Esophagus muscularis mucosa (tissue), 4 donors: Measurements from ENCODE around the gene LCN6.

Source experiments
- CTCF ChIP-seq, 3 experiments: fragments of 200-600 bp in 2 of 3; fragments of 450-650 bp in 1 of 3; sonication (generic) in 2 of 3; IDR thresholded peaks; one replicate each; pipeline ENCODE4 v1.5.1; 2017 to 2019; ENCODE audit warnings: antibody characterized with exemption in 3 of 3, mild to moderate bottlenecking in 2 of 3, moderate library complexity in 1 of 3
- EP300 ChIP-seq: sonication (generic); formaldehyde crosslinking; IDR thresholded peaks from one replicate; pipeline ENCODE4 v1.6.1; 2017; ENCODE audit warnings: antibody characterized with exemption
- POLR2A ChIP-seq: fragments of 450-650 bp; IDR thresholded peaks from one replicate; pipeline ENCODE4 v1.6.1; 2017; ENCODE audit warnings: antibody characterized with exemption, moderate library complexity, mild to moderate bottlenecking, low read depth
- POLR2AphosphoS5 ChIP-seq, 2 donors: sonication (generic); formaldehyde crosslinking; IDR thresholded peaks; one replicate each; pipeline ENCODE4 v1.6.1; 2017; ENCODE audit warnings: antibody characterized with exemption in 2 of 2

- TF ChIP-seq POLR2A = no peak
- no peak for TF ChIP-seq POLR2AphosphoS5 (IDR thresholded peaks at IDR 0.05)
- TF ChIP-seq EP300 = no peak
- TF ChIP-seq CTCF (IDR thresholded peaks at IDR 0.05) = no peak
These were observed 2.8 kb downstream of the LCN6 start for GRCh38 chr9:136745389-136746154.
